Pancreas (tissue), 10 donors: ENCODE measurements around the gene MACROD2. TPM values are rescaled to one million over a fixed set of nuclear protein-coding genes. Genes with fewer than 3 reads are reported as not detected.
A peak's percentile ranks its signal among the peaks of the same experiment; 100 is the strongest.

ENCODE experiments used
- ATAC-seq, 4 donors: fragments of 200-7000 bp; cut with Tn5 transposase; one replicate each; pipeline versions ENCODE4 v1.8.0 to v1.9.1; 2020; ENCODE audit warnings: mild to moderate bottlenecking in 4 of 4, moderate library complexity in 4 of 4
- DNase-seq, 6 donors: peaks; one replicate each; pipeline ENCODE4 v3.0.0-alpha.2; 2020
- FAIRE-seq: peaks from 2 replicates; lab custom pipeline; 2012; peaks lifted over from hg19 to GRCh38; lab: Jason Lieb, UNC
- H3K27ac ChIP-seq, 4 donors: fragments of 200-600 bp; sonication (generic); 1 replicate in 3 of 4; 2 replicates in 1 of 4; pipeline versions ENCODE4 v1.5.0 to v1.8.0; 2020
- H3K27me3 ChIP-seq, 4 donors: fragments of 200-600 bp; one replicate each; pipeline ENCODE4 v1.8.0; 2021
- H3K36me3 ChIP-seq, 3 donors: fragments of 200-600 bp; sonication (generic) in 1 of 3; one replicate each; pipeline versions ENCODE4 v1.5.0 to v1.8.0; 2020 to 2021
- H3K4me1 ChIP-seq, 3 donors: fragments of 200-600 bp; one replicate each; pipeline ENCODE4 v1.8.0; 2021
- H3K4me3 ChIP-seq, 4 donors: fragments of 200-600 bp; sonication (generic) in 2 of 4; one replicate each; pipeline versions ENCODE4 v1.5.0 to v1.8.0; 2020 to 2021
- H3K9me3 ChIP-seq, 4 donors: fragments of 200-600 bp; one replicate each; pipeline ENCODE4 v1.8.0; 2021
- CTCF ChIP-seq, 4 donors: fragments of 200-600 bp; sonication (generic) in 3 of 4; IDR thresholded peaks; one replicate each; pipeline versions ENCODE4 v1.5.0 to v1.8.0; 2021; ENCODE audit warnings: antibody characterized with exemption in 4 of 4
- WGBS, 2 donors: extraction: QIAGEN DNeasy Blood & Tissue Kit; methylation state at CpG; one replicate each; pipeline ENCODE4 v1.1.7; 2013; 5-methylcytosine and 5-hydroxymethylcytosine counted together
- intact Hi-C, 3 donors: fragments of 100-400 bp; cut with DNase I; formaldehyde crosslinking; loops; one replicate each; pipeline versions ENCODE4 v1.11.1 to v1.14.2; 2022
- polyA plus RNA-seq, 2 donors: library from polyadenylated mRNA; stranded (reverse); fragments of 200-250 nt; gene quantifications; one replicate each; pipeline ENCODE4 v1.2.3, GENCODE V29; 2013
- total RNA-seq, 6 donors: library from RNA; stranded (reverse); fragmentation: NEBNext Ultra II Directional in 4 of 6; extraction: Animal tissue kit (Norgen Biotek cat#: 25700) in 4 of 6; gene quantifications; one replicate each; pipeline versions ENCODE4 v1.2.1 to v1.2.4, GENCODE V29; 2021 to 2023
- donor health status: healthy with polysubstance abuse.
- donor health status: DM: no; HTN: no; CAD: no; lungs with moderate emphysema.
- donor health status: DM: no; HTN: no; CAD: no.
- donor health status: control.
- donor health status: control.
- donor health status: Bipolar disorder and iron deficiency.
- donor health status: DM: yes; HTN: yes; CAD: no.
- donor health status: DM: no; HTN: no; CAD: no.
- donor health status: DM: no; HTN: no; CAD: no.
- donor health status: DM: yes; HTN: yes; CAD: no.

MACROD2 gene
- total and polyA plus RNA-seq, 8 donors: 1.7 to 4.9 (median 2.7) TPM

DNA sequence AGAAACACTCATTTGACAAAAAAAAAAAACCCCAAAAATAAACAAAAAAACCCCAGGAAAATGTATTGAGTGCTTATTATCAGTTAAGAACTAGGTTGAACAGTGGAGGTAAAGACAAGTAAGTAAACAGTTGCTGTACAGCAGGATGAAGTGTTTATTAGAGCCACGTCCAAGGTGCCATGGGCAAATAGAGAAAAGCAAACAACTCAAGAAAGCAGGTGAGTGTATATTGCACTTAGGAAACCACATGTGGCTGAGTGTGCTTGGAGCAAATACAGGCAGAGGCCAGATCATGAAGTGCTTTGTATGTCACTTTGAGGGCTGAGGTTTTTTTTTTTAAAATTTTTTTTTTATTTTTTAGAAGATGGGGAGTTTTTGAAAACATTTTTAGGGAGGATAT lies 98.3 kb downstream of the MACROD2 start:
- H3K9me3 ChIP-seq: no peaks in the 10 kb centered on the region
- WGBS, 2 donors: 16 to 18% methylated on average over 1 of the region's 1 CpG
- FAIRE-seq (no peak), ATAC-seq (peak; percentile 95 to 99 (median 98)), DNase-seq (peak in 3 of 6 donors; percentile 17 to 33 (median 33))
- intact Hi-C loops: no loop called here
- no peaks in the 10 kb centered on the region for H3K36me3 ChIP-seq
- no peak overlapping the region for H3K4me3 ChIP-seq
- TF ChIP-seq CTCF (IDR thresholded peaks at IDR 0.05): no peak
- H3K27me3 ChIP-seq: no peaks in the 10 kb centered on the region
- H3K27ac ChIP-seq: no peak overlapping the region
- peaks cover 0 to 7% (median 0%) of the 10 kb centered on the region in 3 donors for H3K4me1 ChIP-seq

- intact Hi-C loops: no loop called here
- no peaks in the 10 kb centered on the region for H3K9me3 ChIP-seq
- DNase-seq (no peak), FAIRE-seq (peak; percentile 53), ATAC-seq (no peak)
- H3K36me3 ChIP-seq: no peaks in the 10 kb centered on the region
- WGBS, 2 donors: 88 to 98% methylated on average over 1 of the region's 1 CpG
- peaks cover 0 to 7% (median 0%) of the 10 kb centered on the region in 3 donors for H3K4me1 ChIP-seq
- no peak for TF ChIP-seq CTCF (IDR thresholded peaks at IDR 0.05)
- H3K4me3 ChIP-seq: no peak overlapping the region
- H3K27ac ChIP-seq: no peak overlapping the region
- no peaks in the 10 kb centered on the region for H3K27me3 ChIP-seq
Observed at GRCh38 chr20:14098261-14098660, 102.9 kb downstream of the MACROD2 start.

DNA sequence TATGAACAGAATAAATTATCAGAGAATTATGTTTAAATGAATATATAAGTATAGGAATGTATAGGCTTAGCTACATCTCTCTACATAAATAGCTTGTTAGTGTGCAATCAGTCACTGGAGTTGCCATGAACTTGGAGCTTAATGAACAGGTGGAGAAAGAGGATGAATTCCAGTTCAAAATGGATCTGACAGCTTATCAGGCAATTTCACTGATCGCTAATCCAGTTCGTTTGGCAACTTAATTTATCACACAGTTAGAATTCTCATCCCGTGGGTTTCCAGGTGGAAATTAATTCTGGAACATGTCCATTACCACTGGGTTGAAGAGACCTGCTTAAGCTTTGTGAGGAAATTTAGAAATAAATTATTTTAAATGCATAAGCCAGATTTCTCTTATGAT lies 118.1 kb downstream of the MACROD2 start:
- Histone ChIP-seq H3K4me1 (no peaks in the 10 kb centered on the region), H3K4me3 (no peak overlapping the region), H3K9me3 (no peaks in the 10 kb centered on the region), H3K27me3 (peaks cover 0 to 3% (median 0%) of the 10 kb centered on the region in 4 donors), H3K27ac (no peak overlapping the region), H3K36me3 (no peaks in the 10 kb centered on the region)
- DNase-seq (no peak), ATAC-seq (no peak), FAIRE-seq (no peak)
- TF ChIP-seq CTCF (IDR thresholded peaks at IDR 0.05): no peak
- intact Hi-C loops: no loop called here
- WGBS, 2 donors: 35 to 40% methylated on average over 3 of the region's 3 CpGs

DNA sequence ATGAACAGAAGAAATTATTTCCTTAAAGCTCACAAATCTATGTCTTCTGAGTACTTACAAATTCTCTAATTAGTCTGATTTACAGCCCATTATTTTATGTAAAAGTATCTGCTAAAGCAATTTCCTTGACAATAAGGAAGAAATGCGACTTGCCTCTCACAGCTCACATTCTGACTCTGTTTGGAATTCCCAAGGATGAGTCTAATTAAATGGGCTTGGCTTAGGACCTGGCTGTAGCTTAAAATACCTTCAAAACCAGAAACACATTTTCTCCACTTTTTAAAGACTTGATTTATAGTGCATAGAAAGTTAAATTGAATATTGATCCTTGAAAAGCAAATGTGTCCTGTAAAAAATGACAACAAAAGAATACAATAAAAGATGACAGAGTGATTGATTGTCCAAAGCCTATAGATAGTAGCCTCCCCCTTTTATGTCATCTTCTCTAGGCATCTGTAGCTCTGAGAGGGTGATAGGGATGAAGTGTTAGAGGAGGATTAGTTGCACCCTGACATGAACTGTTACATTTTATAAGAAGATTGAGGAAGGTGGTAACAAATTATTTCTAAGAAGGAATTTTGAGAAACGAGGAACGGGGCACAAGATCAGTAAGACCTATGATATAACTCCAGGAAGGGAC lies 118.9 kb downstream of the MACROD2 start:
- 83 to 85% methylated on average over 3 of the region's 3 CpGs for WGBS, 2 donors
- FAIRE-seq (no peak), ATAC-seq (no peak)

More for the DNA sequence above, 118.9 kb downstream of the MACROD2 start:
- Histone ChIP-seq H3K4me1 (no peaks in the 10 kb centered on the region), H3K27ac (no peak overlapping the region), H3K27me3 (peaks cover 0 to 3% (median 0%) of the 10 kb centered on the region in 4 donors), H3K4me3 (no peak overlapping the region), H3K9me3 (no peaks in the 10 kb centered on the region), H3K36me3 (no peaks in the 10 kb centered on the region)
- no peak for DNase-seq
- TF ChIP-seq CTCF (IDR thresholded peaks at IDR 0.05): no peak
- intact Hi-C loops: no loop called here
